IPS-18a (cell line): Measurements from ENCODE around the gene CCDC33.

Experiments used
- H3K27ac ChIP-seq: one replicate; pipeline ENCODE4 v1.5.1; 2013; ENCODE audit warnings: low read length
- H3K27me3 ChIP-seq: one replicate; pipeline ENCODE4 v1.6.1; 2013; ENCODE audit warnings: mild to moderate bottlenecking, low read length; ENCODE audit not compliant: control insufficient read depth, insufficient read depth
- H3K36me3 ChIP-seq: one replicate; pipeline ENCODE4 v1.6.1; 2013; ENCODE audit warnings: low read depth, low read length; ENCODE audit not compliant: control insufficient read depth
- H3K4me1 ChIP-seq: one replicate; pipeline ENCODE4 v1.6.1; 2013; ENCODE audit warnings: low read depth, low read length; ENCODE audit not compliant: control insufficient read depth
- H3K4me3 ChIP-seq: one replicate; pipeline ENCODE4 v1.5.1; 2013; ENCODE audit warnings: low read length
- H3K9ac ChIP-seq: one replicate; pipeline ENCODE4 v1.6.1; 2013; ENCODE audit warnings: mild to moderate bottlenecking, low read length, moderate library complexity
- H3K9me3 ChIP-seq: one replicate; pipeline ENCODE4 v1.6.1; 2013; ENCODE audit warnings: low read depth, low read length; ENCODE audit not compliant: control insufficient read depth

Gene CCDC33

GRCh38 chr15:74384881-74385643 lies 148.9 kb downstream of the CCDC33 start:
- Histone ChIP-seq H3K4me1 (peaks cover 8% of the 10 kb centered on the region), H3K4me3 (no peak overlapping the region), H3K9ac (no peak overlapping the region), H3K27me3 (no peaks in the 10 kb centered on the region), H3K9me3 (no peaks in the 10 kb centered on the region), H3K27ac (no peak overlapping the region), H3K36me3 (no peaks in the 10 kb centered on the region)

- no peaks in the 10 kb centered on the region for H3K27me3 ChIP-seq
- H3K9me3 ChIP-seq: no peaks in the 10 kb centered on the region
- no peaks in the 10 kb centered on the region for H3K36me3 ChIP-seq
- H3K9ac ChIP-seq: no peak overlapping the region
- H3K27ac ChIP-seq: no peak overlapping the region
- H3K4me3 ChIP-seq: no peak overlapping the region
- H3K4me1 ChIP-seq: peaks cover 8% of the 10 kb centered on the region
These were observed 149.6 kb downstream of the CCDC33 start for GRCh38 chr15:74385733-74386132.
